ENCODE data around the gene ADGRE3. TPM values are rescaled to one million over a fixed set of nuclear protein-coding genes. Genes with fewer than 3 reads are reported as not detected.

The ADGRE3 gene
- total and polyA plus RNA-seq, 2 of the 8 experiments (the other 6 are each of a cell fraction or from before 2014, with no cell fraction given), result not detected

GRCh38 chr19:14689598-14690503, 15.2 kb upstream of the ADGRE3 start, which contains the start of gene ZNF333 (continued):
- TF ChIP-seq CBX5 (IDR thresholded peaks at IDR 0.05; ENCODE audit: low read depth, low read length) (no peak), TAF7 (optimal IDR thresholded peaks at IDR 0.05; ENCODE audit: borderline replicate concordance, low read depth, low read length) (no peak), TBP (IDR thresholded peaks at IDR 0.05; ENCODE audit: low read depth, low read length) (peak; percentile 47), BRCA1 (IDR thresholded peaks at IDR 0.05; ENCODE audit: low read depth, low read length) (no peak), POU5F1 (IDR thresholded peaks at IDR 0.05; ENCODE audit: low read depth, low read length) (no peak), ZNF274 (IDR thresholded peaks at IDR 0.05; ENCODE audit: borderline replicate concordance, extremely low read depth, low read length) (no peak), RAD21 (IDR thresholded peaks at IDR 0.05 in 1 of 2, conservative IDR thresholded peaks at IDR 0.05 in 1 of 2; ENCODE audit: low read depth in 2 of 2, low read length in 2 of 2) (no peak), ASH2L (IDR thresholded peaks at IDR 0.05; ENCODE audit: low read length) (peak; percentile 49), CHD1 (IDR thresholded peaks at IDR 0.05; ENCODE audit: low read depth, low read length) (no peak), HDAC2 (IDR thresholded peaks at IDR 0.05; ENCODE audit: borderline replicate concordance in 1 of 2, low read depth in 2 of 2, low read length in 2 of 2) (no peak), NANOG (IDR thresholded peaks at IDR 0.05; ENCODE audit: insufficient read depth, low read depth, low read length, poor library complexity, severe bottlenecking) (no peak), CREB1 (IDR thresholded peaks at IDR 0.05) (peak; percentile 38; the same call in 1 of the 2 replicates), KDM5A (IDR thresholded peaks at IDR 0.05; ENCODE audit: low read length) (no peak), CHD2 (IDR thresholded peaks at IDR 0.05; ENCODE audit: low read length) (no peak), EP300 (IDR thresholded peaks at IDR 0.05; ENCODE audit: borderline replicate concordance in 1 of 2, low read depth in 2 of 2, low read length in 2 of 2) (no peak), EZH2 (IDR thresholded peaks at IDR 0.05; ENCODE audit: low read depth, low read length, severe bottlenecking) (no peak), SIRT6 (IDR thresholded peaks at IDR 0.05; ENCODE audit: low read length) (no peak), E2F6 (IDR thresholded peaks at IDR 0.05) (no peak)
